ENCODE measurements around the gene WAS.
"Not testable (repeated sequence)": the region's sequence is repeated elsewhere in the genome, so short reads cannot be mapped to it uniquely, and the experiment has no call there.

WAS gene

DNA sequence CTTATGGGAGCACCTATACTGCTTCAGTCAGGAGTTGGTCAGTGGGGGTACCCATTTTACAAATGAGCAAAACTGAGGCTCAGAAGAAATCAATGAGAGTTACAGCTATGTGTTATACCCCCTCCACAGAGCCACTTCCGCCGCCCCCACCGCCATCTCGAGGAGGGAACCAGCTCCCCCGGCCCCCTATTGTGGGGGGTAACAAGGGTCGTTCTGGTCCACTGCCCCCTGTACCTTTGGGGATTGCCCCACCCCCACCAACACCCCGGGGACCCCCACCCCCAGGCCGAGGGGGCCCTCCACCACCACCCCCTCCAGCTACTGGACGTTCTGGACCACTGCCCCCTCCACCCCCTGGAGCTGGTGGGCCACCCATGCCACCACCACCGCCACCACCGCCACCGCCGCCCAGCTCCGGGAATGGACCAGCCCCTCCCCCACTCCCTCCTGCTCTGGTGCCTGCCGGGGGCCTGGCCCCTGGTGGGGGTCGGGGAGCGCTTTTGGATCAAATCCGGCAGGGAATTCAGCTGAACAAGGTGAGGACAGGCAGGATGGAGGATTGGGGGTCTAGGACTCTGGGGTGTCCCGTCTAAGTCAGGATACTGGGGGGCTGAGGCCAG, 5.0 kb downstream of the WAS start:
- DNase-seq: no peak

DNA sequence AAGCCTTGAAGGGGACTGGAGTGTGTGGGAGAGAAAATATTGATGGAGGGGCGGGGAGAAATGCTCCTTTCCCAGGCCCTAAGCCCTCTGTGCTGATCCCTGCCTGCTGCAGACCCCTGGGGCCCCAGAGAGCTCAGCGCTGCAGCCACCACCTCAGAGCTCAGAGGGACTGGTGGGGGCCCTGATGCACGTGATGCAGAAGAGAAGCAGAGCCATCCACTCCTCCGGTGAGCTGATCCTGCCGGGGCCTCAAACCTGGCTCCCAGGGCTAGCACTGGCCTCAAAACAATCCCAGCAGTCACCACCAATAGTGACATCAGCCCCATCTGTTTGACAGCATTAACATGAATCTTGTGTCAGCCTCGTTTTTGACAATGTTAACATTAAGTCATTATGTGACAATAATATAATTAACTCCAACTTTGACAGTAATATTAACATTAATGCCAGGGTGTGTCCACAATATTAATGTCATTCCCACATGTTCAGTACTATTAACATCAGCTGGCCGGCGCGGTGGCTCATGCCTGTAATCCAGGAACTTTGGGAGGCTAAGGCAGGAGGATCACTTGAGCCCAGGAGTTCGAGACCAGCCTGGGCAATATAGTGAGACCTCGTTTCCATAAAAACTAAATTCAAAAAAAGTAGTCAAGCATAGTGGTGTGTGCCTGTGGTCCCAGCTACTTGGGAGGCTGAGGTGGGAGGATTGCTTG, 5.8 kb downstream of the WAS start:
- no peak for DNase-seq

DNA sequence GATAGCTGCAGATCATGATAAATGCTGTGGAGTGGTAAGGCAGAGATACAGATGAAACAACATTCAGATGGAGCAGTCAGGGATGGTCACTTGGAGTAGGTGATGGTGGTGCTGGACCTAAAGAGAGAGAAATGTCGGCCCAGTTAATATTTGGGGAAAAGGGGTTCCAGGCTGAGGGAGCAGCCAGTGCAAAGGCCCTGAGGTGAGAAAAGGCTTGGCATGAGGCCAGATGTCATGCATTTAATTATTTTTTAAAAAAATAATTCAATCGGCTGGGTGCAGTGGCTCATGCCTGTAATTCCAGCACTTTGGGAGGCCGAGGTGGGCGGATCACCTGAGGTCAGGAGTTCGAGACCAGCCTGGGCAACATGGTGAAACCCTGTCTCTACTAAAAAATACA, 8.1 kb downstream of the WAS start:
- DNase-seq: not testable (repeated sequence)

DNA sequence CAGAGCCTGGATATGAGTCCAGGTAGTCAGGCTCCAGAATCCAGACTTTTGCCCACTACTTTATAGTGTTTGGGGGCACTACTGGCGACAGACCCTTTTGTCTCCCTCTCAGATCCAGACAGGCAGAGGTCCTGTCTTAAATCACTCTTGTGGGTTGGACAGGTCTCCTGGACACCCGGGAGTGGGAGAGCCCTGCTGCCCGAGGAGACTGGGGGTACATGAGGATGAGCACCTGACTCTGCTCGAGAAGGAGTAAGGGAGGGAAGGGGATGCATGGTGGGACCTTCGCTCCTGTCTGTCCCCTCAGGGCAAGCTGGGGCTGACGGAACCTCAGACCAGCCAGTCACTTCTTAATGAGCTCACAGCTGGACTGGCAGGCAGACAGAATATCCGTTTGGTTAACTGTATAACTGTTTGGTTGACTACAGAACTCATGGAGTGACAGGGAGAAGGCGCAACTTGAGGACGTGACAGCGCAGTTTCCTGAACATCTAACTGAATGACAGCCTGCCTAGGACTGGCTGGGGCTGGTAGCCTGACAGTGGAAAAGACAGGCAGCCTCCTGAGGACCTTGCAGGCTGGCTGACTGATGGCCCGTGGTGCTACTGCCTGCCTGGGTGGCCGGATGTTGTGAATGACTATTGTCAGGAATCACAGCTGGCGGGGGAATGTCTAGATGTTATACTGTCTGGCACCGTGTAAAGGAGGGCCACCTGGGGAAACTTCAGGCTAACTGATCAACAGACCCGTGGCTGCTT, 11.4 kb downstream of the WAS start:
- DNase-seq: no peak

DNA sequence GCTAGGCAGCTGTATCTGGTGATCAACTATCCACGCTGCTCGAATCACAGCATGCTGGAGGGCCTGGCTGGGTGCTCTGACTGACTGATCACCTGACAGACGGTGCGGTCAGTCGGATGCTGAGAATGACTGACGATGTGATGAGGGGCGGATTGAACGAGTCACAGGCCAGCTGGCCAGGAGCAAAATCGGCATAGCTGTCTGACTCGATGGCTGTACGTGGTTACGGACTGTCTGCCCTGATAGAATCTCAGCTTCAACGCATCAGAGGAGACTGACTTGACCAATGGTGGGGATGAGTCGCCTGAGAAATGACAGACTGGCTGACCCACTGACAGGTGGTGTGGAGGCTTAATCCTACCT, 11.9 kb downstream of the WAS start:
- no peak for DNase-seq

DNA sequence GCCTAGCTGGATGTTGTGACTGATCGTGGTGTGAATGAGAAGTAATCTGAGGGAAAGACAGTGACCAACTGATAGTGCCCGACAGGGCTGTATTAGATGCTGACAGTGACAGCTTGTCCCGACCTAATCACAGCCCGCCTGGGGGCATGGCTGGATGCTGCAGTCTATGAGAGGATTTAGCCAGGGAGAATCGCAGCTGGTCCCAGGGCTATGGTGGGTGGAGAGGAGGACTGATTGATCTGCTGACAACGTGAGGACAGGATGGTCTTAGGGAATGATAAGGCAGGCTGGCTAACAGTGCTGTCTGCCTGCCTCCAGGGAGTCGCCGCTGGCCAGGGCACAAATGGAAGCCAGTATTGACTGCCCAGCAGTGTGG, 12.3 kb downstream of the WAS start:
- no peak for DNase-seq

DNA sequence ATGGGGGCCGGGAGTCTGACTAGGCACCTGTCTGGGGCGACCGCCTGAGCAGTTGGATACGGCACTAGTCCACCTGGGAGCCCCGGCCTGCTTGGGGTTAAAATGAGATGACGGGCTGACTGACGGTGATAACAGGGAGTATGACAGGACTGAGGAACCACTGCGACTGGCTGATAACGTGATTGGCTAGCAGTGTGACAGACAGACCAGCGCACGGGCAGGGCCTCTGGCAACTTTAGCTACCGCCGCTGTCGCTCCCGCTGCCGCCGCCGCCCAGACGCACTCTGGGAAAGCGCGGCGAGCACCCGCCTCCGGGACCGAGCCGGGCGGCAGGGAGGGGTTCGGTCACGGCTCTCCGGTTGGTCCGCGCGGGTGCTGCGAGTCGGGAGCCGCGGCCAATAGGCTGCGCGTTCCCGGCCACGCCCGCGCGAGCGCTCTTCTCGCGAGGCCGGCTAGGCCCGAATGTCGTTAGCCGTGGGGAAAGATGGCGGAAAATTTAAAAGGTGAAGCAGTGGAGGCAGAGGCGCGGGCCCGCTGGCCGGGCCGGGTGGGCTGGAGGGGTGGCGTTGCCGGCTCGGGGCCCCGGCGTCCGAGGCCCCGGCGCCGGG, 12.8 kb downstream of the WAS start, which contains the start of gene SUV39H1:
TSS of gene SUV39H1 (plus strand) at position 434 of the 608 bp plus-strand sequence. CDS start at position 485, 51 bp downstream.
- peak; percentile 74 for DNase-seq

DNA sequence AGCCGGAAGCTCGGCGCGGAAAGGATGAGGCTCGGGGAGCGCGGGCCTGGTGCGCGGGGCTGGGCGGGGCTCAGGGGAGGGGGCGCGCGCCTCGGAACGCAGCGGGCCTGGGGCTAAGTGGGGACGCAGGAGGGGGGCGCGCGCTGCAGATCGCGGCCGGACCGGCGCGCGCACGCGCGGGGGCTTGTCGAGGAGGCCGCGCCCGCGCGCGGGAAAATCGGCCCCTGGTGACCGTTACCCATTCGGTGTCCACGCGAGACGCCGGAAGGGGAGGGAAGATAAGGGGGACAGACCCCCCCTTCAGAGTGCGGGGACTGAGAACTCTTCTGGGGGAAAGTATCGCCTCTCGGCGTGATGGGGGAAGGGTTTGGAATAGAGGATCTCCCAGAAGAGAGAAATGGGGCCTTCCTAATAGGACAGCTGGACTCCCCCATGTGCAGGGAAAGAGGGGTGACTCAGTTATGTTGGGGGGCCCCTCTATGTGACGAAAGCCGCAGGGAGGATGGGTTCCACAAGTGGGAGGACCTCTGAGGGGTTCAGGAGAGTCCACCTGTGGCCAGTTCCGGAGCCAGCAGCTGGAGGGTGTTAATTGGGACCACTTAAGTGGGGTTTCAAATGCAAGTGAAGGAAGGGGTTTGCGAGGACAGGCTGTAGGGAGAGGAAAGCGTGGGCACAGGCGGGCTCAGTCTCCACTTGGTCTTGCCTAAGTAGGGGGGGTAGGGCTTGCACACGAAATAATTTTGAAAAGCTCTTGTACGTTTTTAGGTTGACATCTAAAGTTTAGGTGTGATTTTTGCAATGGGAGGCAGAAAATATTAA, 13.5 kb downstream of the WAS start:
- no peak for DNase-seq

DNA sequence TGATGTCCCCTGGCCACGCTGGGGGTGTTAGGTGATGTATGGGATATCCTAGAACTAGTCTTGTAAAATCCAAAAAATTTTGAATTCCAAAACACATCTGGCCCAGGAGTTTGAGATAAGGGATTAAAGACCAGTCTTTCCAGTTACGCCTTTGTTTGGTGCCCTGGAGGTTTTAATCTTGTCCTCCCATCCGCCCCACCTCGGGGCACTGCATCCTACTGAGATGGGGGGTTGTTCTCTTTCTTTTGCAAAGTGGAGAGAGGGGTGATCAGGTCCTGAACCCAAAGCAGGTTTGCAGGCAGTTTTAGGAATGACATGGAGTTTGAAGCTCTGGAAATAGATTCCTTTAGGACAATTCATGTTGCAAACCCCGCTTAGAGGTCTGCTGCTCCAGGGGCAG, 14.7 kb downstream of the WAS start:
- no peak for DNase-seq

DNA sequence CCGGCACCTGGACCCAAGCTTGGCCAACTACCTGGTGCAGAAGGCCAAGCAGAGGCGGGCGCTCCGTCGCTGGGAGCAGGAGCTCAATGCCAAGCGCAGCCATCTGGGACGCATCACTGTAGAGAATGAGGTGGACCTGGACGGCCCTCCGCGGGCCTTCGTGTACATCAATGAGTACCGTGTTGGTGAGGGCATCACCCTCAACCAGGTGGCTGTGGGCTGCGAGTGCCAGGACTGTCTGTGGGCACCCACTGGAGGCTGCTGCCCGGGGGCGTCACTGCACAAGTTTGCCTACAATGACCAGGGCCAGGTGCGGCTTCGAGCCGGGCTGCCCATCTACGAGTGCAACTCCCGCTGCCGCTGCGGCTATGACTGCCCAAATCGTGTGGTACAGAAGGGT, 16.6 kb downstream of the WAS start:
- DNase-seq: no peak

DNA sequence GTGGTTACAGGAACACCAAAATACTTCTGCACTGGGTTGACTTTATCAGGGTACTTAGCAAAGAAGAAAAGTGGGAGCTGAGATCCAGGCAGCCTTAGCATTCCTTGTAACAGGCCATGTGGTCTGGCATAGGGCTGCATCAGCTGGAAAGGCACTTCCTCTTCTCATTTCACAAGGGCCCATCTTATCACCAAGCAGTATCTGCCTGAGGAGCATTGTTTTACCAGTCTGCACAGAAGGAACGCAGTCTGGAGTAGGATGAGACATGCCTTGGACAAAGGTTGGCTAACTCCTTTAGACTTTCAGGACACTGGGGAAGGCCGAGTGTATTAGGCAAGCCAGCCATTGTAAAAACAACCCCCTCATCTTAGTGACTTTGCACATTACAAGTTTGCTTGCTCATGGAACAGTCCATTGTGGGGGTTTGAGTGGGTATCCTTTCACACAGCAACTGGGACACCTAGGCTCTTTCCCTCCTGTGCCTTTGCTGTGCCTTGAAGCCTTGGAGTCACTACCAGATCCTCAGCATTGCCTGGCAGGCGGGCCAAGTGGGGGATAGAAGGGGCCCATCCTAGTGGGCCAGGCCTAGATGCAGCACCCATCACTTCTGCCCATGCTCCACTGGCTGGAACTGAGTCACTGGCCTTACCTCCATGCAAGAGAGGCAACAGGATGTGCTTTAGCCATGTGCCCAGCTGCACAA, 17.5 kb downstream of the WAS start:
- DNase-seq: no peak

DNA sequence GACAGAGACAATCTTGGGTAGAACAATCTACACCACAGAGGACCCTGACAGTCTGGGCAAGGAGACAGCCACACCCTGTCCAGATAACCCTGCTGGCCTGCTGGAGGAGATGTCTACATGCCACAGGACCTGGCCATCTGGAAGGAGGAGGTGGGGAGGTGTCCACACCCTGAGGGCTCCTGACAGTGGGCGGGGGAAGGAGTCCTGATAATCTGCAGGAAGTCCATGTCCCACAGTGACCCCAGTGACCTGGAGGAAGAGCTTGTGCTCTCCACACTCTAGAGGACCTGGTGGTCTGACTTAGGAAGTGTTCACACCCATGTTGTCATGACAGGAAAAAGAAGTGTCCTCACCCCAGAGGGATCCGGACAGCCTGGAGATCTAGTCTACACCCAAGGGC, 18.4 kb downstream of the WAS start:
- no peak for DNase-seq

DNA sequence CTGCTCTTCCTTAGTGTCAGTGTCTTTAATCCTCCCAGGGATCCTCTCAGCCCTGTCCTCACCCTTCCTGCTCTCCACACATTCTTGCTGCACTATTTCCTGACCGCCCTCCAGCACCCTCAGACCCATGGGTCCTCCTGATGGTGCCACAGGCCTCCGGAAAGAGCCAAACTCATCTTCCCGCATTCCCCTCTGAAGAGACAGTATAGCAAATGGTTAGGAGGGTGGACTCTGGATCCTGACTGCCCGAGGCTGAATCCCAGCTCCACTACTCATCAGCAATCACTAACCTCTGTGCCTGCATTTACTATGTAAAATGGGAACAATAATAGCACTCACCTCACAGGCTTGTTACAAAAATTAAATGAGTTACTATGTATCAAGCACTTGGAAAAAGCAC, 19.1 kb downstream of the WAS start:
- no peak for DNase-seq

DNA sequence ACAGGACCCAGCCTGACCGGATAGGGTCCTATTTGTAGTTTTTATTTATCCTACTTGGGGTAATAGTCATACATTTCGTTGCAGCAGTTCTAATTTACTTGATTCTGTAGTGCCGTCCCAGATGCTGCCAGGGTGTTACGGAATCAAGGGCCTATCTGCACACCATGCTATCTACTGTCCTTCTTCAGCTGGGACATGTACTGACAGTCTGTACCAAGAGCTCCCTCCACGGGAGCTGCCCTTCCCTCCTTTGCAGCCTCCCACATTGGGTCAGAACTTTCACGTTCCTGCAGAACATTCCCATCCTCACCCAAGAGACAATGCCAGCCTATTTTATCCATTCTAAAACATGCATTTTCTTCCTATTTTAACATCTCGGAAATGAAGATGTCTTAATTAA, 19.6 kb downstream of the WAS start:
- DNase-seq: no peak

DNA sequence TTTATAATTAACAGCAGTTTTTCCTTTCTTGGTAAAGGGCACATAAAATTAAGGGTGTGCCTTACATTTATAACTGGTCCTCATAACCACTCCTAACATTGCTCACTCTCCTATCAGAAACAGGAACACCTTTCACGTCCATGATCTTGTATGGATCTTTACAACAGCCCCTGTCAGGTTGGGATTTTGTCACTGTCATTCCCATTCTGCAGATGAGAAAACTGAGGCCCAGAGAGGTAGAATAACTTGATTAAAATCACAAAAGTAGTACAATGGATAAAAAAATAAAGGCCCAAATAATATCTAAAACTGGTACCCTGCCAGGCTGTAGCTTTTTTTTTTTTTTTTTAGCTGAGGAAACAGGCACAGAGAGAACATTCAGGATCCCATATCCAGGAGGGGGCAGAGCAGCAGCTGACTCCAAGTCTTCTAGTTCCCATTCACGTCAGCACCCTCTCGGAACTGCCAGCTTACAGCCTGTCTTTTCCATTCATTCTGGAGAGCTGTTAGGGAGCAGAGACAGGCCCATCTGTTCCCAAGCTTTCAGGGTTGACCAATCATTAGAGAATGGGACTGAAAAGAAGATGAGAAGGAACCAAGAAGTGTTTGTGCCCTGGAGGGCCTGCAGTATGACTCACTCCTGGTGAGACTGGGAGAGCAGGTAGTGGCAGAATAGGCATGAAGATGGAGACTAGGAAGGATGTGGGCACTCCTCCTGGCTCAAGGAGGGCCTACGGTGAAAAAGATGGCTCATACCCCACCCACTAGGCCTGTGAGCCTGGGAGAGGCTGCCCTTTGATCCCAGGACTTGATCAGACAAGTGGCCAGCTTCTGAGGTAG, 20.3 kb downstream of the WAS start:
- no peak for DNase-seq

DNA sequence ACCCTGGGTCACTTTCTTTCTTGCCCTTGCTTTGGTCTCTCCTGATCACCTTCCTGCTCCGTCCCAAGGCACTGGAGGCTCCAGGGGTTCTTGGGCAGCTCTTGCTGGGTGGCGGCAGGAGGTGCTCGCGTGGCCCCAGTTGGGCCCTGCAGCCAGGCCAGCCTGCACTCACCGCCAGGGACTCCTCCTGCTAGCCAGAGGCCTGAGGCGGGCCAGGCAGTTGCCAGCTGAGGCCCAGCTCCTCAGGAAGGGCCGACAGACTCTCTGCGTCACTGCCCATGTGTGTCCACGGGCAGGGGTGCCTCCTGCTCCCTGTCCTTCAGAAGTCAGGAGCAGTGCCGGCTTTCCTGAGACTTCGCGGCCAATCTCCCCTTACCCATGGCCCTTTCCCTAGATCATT, 22.3 kb downstream of the WAS start:
- DNase-seq: no peak

DNA sequence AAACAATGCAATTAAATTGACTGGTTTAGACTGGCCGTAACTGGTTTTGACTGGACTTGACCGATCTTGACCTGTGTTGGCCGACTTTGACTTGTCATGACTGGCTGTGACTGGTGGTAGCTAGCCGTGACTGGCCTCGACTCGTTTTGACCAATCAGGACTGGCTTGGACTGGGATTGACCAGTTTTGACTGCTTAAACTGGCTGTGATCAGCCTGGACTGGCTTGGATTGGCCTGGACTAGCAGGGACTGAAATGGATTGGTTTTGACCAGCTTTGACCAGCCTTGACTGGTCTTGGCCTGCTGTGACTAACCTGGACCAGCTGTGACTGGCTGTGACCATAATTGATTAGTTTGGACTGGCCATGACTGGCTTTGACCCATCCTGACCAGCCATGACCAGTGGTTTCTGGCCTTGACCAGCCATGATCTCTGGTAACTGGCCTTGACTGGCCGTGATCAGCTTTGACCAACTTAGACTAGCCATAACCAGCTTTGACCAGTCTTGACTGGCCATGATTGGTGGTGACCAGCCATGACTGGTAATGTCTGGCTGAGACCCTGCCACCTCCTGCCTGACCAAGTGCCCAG, 26.0 kb downstream of the WAS start:
- DNase-seq: no peak

DNA sequence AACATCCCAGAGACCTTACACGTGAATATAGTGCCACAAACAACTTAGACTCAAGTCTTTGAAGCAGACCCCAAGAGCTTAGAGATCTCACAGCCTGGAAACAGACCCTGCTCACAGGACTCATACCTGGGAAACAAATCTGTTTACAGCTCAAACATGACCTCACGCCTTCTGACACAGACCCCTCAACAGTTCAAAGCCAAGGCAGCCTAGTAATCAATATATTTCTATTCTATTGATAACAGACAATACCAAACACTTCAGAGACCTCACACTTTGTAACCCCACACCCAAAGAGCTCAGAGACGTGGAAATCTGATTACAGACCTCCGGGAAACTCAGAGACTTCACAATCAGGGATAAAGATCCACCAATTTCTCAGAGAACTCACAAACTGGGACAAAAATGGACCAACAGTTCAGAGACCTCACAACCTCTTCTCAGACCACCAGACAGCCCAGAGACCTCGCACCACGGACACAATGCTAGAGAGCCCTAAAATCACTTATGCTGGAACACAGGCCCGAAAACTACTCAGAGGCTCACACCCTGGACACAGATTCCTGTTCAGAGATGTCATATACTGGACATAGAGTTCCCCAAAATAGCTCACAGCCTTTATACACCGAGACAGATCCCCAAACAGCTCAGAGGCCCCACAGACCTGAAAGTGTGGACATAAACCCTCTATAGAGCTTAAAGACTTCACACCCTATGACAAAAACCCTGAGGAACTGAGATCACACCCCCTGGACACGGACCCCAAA, 27.7 kb downstream of the WAS start:
- no peak for DNase-seq

DNA sequence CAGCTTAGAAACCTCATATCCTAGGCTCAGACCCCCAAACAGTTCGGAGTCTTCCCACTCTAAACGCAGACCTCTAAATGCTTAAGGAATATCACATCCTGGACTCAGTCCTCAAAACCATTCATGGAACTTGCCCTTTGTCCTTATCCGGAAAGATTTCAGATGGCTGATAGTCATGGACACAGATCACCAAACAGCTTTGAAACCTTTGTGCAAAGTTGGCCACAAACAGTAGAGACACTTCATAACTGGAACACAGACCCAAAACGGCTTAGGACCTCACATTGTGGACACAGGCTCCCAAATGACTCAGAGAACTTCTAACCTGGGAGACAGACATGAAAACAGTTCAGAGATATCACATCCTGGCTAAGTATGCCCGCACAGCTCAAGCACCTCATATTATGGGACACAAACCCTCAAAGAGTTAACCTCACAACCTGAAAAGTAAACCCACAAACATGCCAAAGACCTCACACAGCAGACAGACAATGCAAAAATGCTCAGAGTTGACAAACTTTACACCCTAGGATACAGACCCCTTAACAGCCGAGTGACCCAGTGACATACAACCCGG, 28.4 kb downstream of the WAS start:
- no peak for DNase-seq

DNA sequence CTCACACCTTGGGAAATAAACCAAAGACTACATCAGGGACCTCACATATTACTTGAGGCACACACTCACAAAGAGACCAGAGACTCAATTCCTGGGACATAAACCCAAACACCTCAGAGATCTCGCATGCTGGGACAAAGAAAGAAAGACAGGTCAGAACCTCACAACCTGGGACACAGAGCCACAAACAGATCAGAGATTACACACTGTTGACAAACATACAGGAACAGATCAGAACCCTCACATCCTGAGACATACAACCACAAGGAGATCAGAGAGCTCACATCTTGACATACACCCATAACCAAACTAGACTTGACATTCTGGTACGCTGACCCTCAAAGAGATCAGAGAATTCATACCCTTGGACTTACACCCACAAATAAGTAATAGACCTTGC, 30.2 kb downstream of the WAS start:
- DNase-seq: no peak
